Embryonic facial prominence (tissue), 1 donor: Measurements from ENCODE around the gene SOX15.

ENCODE experiments used
- DNase-seq: peaks from one replicate; pipeline ENCODE4 v3.0.0-alpha.2; 2016; ENCODE audit errors: extremely low spot score

The SOX15 gene

DNA sequence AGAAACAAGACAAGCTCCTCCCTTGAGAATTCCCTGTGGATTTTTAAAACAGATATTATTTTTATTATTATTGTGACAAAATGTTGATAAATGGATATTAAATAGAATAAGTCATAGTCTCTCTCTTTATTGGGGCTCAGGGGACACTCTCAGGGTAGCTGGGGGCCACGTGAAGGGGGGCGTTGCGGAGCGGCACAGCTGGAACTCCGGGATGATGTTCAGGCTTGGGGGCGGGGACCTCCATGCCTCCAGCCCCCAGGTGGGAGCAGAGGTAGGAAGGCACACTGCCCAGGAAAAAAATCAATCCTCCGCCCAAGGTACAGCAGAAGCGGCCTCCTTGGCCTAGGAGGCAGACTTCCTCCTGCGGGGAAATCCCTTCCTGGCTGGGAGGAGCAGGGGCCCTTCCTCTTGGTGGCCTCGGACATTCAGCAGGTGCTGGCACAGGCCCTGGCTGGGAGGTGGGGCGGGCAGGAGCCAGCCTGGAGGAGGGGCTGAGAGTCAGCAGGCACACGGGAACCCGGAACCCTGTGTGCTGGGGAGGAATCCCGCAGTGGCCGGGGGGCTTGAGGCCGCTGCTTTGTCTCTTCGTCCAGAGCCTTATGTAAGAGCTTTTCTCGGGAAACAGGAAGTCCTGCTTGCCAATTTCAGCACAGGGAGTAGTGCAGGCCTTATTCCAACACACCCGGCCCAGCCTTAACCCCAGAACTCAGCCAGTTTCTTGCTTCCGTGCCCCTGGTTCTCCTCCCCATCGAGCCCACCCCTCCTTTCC is 31.9 kb downstream of the SOX15 start:
- DNase-seq, result no peak

DNA sequence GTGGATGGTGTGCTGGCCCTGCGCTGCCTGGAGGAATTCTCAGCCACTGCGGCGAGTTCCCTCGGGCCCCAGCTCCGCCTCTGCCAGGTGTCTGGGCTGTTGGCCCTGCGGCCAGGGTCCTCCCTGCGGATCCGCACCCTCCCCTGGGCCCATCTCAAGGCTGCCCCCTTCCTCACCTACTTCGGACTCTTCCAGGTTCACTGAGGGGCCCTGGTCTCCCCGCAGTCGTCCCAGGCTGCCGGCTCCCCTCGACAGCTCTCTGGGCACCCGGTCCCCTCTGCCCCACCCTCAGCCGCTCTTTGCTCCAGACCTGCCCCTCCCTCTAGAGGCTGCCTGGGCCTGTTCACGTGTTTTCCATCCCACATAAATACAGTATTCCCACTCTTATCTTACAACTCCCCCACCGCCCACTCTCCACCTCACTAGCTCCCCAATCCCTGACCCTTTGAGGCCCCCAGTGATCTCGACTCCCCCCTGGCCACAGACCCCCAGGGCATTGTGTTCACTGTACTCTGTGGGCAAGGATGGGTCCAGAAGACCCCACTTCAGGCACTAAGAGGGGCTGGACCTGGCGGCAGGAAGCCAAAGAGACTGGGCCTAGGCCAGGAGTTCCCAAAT is 32.6 kb downstream of the SOX15 start:
- no peak for DNase-seq

DNA sequence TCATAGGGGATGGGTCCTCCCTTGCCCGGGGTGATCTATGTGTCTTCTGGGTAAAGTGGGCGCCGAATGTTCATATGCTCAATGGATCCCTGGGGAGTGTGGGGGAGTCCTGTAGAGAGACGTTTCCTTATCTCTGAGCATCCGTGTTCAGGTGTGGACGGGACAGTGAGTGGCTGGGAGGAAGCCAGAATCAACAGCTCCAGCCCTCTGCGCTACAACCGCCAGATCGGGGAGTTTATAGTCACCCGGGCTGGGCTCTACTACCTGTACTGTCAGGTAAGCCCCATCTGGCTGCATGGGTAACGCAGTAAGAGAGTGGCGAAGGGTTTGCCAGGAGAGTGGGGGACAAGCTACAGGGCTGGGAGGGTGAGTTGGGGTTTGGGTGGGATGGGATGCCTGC is 33.3 kb downstream of the SOX15 start:
- no peak for DNase-seq

DNA sequence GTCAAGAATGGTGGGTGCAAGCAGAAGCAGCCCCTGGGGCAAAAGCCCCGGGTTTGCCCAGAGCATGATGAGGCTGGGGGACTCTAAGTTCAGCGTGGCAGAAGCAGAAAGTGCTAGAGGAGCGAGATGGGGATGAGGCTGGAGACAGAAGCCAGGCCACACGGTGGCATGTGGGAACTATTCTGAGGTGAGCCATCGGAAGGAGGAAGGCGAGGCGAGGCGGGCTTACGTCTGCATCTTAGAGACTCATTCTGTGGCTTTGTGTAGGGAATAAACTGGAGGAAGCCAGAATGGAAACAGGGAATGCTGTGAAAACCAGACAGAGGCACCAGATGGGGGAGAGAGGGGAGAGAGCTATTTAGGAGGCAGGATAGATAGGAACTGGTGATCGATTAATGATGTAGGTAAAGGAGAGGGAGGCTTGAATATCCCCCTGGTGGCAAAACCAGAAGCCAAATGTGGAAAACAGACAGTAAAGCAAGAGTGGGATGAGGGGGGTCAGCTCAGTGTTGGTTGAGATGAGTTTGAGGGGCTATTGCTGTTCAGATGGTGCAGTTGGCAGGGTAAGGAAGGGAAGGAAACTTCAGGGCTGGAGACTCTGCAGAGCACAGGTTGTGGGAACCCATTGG is 34.5 kb downstream of the SOX15 start:
- DNase-seq, result no peak

DNA sequence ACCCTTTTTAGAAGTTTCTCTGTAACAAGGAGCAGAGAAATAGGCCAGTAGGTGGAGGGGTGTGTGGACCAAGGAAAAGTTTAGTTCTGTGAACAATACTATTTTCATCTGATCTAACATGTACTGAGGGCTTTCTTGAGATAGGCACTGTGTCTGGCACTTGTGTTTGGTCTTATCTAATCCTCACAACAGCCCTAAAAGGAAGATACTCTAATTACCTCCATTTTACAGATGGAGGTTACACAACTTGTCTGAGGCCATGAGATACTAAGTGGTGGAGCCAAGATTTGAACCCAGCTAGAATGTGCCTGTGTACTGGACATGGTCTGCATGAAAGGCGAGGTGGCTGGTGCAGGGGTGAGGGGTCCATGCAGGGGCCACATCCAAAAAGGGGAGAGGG is 36.5 kb downstream of the SOX15 start:
- DNase-seq, result no peak

DNA sequence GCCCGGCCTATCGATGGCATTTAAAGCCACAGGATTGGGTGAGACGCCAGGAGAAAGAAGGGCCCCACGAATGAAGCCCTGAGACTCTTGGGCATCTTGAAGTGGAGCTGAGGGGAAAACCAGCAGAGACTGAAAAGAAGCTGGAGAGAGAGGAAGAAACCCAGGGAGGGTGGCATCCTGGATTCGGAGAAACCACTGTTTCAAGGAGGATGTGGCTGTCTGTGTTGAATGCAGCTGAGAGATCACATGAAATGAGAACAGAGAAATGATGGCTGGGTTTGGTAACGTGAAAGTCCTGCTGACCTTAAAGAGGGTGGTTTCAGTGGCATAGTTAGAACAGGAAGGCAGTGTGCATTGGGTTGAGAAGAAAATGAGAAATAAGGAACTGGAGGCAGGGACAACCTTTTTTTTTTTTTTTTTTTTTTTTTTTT is 37.3 kb downstream of the SOX15 start:
- DNase-seq, result no peak

DNA sequence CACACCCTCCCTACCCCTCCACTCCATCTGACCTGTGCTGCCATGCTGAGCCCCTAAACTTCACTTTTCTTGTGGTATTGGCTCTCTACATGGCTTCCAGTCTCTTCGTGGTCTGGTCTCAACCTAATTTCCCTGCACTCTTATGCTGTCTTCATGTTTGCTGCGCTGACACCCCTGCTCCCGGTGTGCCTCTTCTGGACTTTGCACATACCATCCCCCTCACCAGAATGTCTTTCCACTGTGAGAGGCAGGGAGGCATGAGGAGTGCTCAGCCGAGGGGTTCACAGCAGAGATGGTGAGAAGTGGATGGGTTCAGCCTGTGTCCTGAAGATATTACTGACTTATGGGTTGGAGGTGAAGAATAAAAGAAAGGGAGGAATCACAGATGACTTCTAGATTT is 38.5 kb downstream of the SOX15 start:
- no peak for DNase-seq

DNA sequence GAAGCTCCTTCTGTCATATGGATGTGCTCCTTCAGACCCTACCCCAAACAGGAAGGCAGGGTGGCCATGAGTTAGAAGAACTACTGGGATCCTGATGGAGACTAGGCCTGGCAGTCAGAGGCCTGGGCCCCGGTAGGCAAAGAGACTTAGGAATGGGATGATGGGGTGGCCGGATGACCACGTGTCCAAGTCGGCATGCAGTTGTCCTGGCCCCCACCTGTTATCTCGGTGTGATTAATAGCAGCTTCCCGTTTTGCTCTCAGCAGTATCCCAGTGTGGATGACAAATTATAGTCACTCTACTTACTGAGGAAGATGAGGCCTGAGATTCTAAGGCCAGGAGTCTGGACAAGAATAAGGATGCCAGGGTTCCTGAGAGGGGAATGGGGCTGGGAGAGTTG is 39.5 kb downstream of the SOX15 start:
- no peak for DNase-seq

DNA sequence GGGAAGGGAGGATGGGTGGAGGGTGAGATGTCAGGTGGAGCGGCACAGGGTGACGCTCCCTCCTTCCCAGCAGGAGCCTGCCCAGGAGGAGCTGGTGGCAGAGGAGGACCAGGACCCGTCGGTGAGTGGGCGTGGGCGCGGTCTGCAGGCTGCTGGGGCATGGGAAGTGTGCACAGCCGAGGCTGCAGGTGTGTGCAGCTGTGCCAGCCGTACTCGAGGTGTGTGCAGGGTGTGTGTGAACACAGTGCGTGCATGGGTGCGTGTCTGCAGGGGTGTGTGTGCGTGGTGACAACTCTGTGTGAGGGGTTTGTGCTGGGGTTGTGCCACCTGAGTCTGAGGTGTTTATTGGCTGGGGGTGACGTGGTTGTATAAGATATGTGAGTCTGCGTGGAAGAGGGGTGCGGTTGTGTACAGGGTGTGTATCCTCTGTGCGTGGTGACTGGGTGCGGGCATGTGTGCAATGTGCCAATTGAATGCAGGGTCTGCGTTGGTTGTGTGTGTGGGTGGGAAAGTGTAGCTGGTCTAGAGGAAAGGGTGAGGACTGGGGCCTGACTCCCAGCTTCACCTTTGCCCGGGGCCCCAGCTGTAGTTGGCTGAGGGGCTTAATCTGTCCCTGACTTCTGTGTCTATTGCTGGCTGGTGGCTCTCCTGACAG is 40.4 kb downstream of the SOX15 start:
- DNase-seq, result no peak

DNA sequence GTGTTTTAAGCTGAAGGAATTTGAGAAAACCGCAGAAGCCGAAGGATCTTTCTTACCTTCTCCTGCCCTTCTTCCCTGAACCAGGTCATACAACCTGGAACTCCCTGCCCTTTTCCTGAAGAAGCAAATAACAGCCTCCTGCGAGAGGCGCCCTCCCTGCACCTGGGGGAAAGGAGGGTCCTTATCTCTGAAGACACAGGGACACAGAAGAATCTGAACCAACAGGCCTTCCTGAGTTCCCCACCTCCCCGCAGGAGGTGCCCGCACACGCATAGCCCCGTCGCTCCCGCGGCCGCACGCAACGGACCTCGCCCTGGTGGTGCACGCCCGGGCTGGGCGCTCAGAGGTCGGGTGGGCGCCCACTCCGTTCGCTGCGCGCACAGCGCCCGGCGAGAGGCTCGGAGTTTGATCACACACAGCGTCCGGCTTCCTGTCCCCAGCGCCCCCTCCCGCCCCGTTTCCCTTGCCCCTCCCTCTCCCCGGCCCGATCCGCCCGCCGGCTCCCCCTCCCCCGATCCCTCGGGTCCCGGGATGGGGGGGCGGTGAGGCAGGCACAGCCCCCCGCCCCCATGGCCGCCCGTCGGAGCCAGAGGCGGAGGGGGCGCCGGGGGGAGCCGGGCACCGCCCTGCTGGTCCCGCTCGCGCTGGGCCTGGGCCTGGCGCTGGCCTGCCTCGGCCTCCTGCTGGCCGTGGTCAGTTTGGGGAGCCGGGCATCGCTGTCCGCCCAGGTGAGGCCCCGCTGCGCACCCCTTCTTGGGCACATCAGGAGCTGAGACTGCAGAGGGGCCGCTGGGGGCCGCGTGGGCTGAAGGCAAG is 41.1 kb downstream of the SOX15 start, which contains the start of gene TNFSF12:
Gene TNFSF12, plus strand, starts transcription at position 474 of the 816 bp plus-strand sequence. Its CDS starts 96 bp downstream, at position 570.
- DNase-seq, result no peak

DNA sequence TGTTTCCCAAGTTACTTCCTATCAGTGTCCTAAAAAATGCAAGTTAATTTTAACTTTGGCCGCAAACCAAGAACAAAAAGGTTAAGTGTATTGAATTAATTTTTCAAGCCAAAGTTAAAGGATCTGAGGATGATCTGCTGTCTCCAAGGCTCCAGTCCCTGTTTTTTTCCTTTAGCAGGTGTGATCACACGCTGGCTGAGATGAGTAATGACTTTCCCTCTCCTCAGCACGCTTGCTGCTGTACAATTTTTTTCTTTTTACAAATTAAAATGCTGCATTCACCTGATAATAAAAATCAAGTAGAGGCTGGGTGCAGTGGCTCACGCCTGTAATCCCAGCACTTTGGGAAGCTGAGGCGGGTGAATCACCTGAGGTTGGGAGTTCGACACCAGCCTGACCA is 45.0 kb downstream of the SOX15 start:
- no peak for DNase-seq

DNA sequence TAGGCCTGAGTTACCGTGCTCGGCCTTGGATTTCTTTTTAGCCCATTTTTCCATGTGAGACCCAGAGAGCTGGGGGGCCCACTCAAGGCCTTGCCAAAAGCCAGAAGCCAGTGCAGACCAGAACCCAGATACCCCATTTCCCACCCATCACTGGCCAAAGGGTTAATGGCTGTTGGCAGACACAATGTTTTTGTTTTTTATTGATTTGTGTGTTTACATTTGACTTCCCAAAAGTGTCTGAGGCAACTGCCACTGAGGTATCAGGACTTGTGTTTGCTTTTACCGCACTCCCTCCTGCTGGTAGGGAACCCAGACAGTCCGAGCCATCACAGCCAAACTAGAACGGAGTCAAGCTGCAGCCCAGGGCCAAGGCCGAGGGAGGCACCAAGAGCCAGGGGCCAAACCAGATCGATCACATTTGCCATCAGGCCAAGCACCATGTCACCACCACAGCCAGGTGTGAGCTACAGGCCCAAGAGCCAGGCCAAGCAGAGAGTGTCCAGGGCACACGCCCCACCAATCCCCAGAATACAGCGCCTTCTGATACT is 48.7 kb downstream of the SOX15 start:
- DNase-seq, result no peak

DNA sequence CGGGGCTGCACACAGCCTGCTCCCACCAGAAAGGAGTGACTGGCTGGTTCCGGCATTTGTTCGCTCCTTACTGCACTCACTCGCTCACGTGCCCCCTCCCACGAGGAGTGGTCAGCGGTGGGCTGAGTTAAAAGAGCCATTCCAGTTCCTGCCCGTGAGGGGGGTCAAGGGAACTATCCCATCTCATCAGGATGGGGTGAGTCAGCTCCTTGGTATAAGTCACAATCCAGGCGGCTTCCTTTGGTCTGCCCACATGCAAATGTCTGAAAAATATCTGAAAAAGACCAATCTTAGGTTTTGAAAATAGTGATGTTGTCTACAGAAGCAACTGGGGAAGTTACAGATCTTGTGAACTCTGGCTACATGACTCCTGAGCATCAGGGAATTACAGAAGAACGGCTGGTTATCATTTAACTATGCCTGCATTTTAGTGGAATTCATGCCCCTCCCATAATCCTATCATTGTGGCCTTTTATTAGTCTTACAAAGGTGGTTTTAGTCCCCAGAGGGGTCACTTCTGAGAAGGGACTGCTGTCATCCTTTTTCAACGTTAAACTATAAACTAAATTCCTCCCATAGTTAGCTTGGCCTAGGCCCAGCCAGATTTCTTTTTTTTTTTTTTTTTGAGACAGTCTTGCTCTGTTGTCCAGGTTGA is 50.9 kb downstream of the SOX15 start:
- no peak for DNase-seq
